ENCODE data around the gene IL20RA.

GRCh38 chr6:136990242-136990578 is 54.6 kb downstream of the IL20RA start:
- no peak for TF ChIP-seq POLR2AphosphoS5 (IDR thresholded peaks at IDR 0.05; ENCODE audit: low read depth, low read length)
- no peak for TF ChIP-seq CTCF (IDR thresholded peaks at IDR 0.05)
- no peak for TF ChIP-seq SMC3 (IDR thresholded peaks at IDR 0.05; ENCODE audit: low read depth, low read length)
- TF ChIP-seq EP300 (IDR thresholded peaks at IDR 0.05; ENCODE audit: borderline replicate concordance in 1 of 2, low read depth in 1 of 2, low read length in 1 of 2), result no peak
- TF ChIP-seq FOSL2 (IDR thresholded peaks at IDR 0.05; ENCODE audit: borderline replicate concordance, low read depth), result no peak
- TF ChIP-seq TAF1 (IDR thresholded peaks at IDR 0.05; ENCODE audit: borderline replicate concordance, low read depth, low read length), result no peak
- TF ChIP-seq GABPA (IDR thresholded peaks at IDR 0.05; ENCODE audit: low read depth), result no peak
- no peak for TF ChIP-seq YY1 (IDR thresholded peaks at IDR 0.05; ENCODE audit: low read depth)
- TF ChIP-seq MXI1 (IDR thresholded peaks at IDR 0.05; ENCODE audit: low read depth, low read length), result no peak
- no peak for TF ChIP-seq MAX (IDR thresholded peaks at IDR 0.05; ENCODE audit: low read depth)
- TF ChIP-seq USF2 (IDR thresholded peaks at IDR 0.05; ENCODE audit: borderline replicate concordance, low read depth, low read length), result no peak
- TF ChIP-seq EZH2phosphoT487 (IDR thresholded peaks at IDR 0.05; ENCODE audit: borderline replicate concordance, low read depth), result no peak
- TF ChIP-seq NRF1 (IDR thresholded peaks at IDR 0.05; ENCODE audit: low read depth, low read length), result no peak
- no peak for TF ChIP-seq REST (IDR thresholded peaks at IDR 0.05; ENCODE audit: low read depth, low read length)

Measured in SK-N-SH (cell line).